H9 (cell line): ENCODE data around the gene TRIP6. TPM values are rescaled to one million over a fixed set of nuclear protein-coding genes. Genes with fewer than 3 reads are reported as not detected.

Experiments used
- DNase-seq: peaks from one replicate; pipeline ENCODE4 v3.0.0-alpha.2; 2017
- H2AFZ ChIP-seq: one replicate; pipeline ENCODE4 v1.6.1; 2013; ENCODE audit warnings: mild to moderate bottlenecking, low read length, control low read depth, moderate library complexity
- H2AK5ac ChIP-seq: 2 replicates; pipeline ENCODE4 v1.6.1; 2013; ENCODE audit warnings: low read length, control low read depth, mixed read lengths; ENCODE audit not compliant: insufficient read length
- H2BK120ac ChIP-seq: one replicate; pipeline ENCODE4 v1.6.1; 2013; ENCODE audit warnings: low read depth, mild to moderate bottlenecking, low read length, control low read depth, inconsistent platforms; ENCODE audit not compliant: poor library complexity, severe bottlenecking
- H2BK12ac ChIP-seq: 2 replicates; pipeline ENCODE4 v1.6.1; 2013; ENCODE audit warnings: low read length, control low read depth, mixed read lengths, low read depth; ENCODE audit not compliant: insufficient read length
- H2BK15ac ChIP-seq: 2 replicates; pipeline ENCODE4 v1.6.1; 2013; ENCODE audit warnings: low read depth, low read length, control low read depth
- H2BK20ac ChIP-seq: one replicate; pipeline ENCODE4 v1.6.1; 2013; ENCODE audit warnings: low read depth, mild to moderate bottlenecking, low read length, control low read depth, inconsistent platforms; ENCODE audit not compliant: poor library complexity, severe bottlenecking
- H2BK5ac ChIP-seq: 2 replicates; pipeline ENCODE4 v1.6.1; 2013; ENCODE audit warnings: low read length, control low read depth, mixed read lengths; ENCODE audit not compliant: insufficient read length
- H3K14ac ChIP-seq: 2 replicates; pipeline ENCODE4 v1.6.1; 2013; ENCODE audit warnings: low read length, control low read depth; ENCODE audit not compliant: insufficient read depth
- H3K18ac ChIP-seq: 2 replicates; pipeline ENCODE4 v1.6.1; 2013; ENCODE audit warnings: low read depth, mild to moderate bottlenecking, mixed read lengths, low read length, control low read depth; ENCODE audit not compliant: insufficient read length
- H3K23ac ChIP-seq: 2 replicates; pipeline ENCODE4 v1.6.1; 2013; ENCODE audit warnings: low read length, control low read depth, mixed read lengths, low read depth; ENCODE audit not compliant: insufficient read length
- H3K23me2 ChIP-seq: 2 replicates; pipeline ENCODE4 v1.6.1; 2013; ENCODE audit warnings: low read depth, mild to moderate bottlenecking, mixed read lengths, low read length, control low read depth; ENCODE audit not compliant: insufficient read length, poor library complexity, severe bottlenecking
- H3K27ac ChIP-seq: 2 replicates; pipeline ENCODE4 v1.5.1; 2013; ENCODE audit warnings: low read length, control low read depth, mixed read lengths, low read depth; ENCODE audit not compliant: insufficient read length
- H3K27me3 ChIP-seq: 2 replicates; pipeline ENCODE4 v1.6.1; 2013; ENCODE audit warnings: low read length, control low read depth, inconsistent platforms; ENCODE audit not compliant: insufficient read depth
- H3K4ac ChIP-seq: 2 replicates; pipeline ENCODE4 v1.6.1; 2013; ENCODE audit warnings: low read depth, mild to moderate bottlenecking, control low read depth, inconsistent platforms, low read length, moderate library complexity
- H3K4me1 ChIP-seq: 2 replicates; pipeline ENCODE4 v1.6.1; 2013; ENCODE audit warnings: low read length, control low read depth, inconsistent platforms; ENCODE audit not compliant: insufficient read depth
- H3K4me2 ChIP-seq: 2 replicates; pipeline ENCODE4 v1.6.1; 2013; ENCODE audit warnings: low read length, control low read depth, mixed read lengths; ENCODE audit not compliant: insufficient read length, insufficient read depth
- H3K56ac ChIP-seq: 2 replicates; pipeline ENCODE4 v1.6.1; 2013; ENCODE audit warnings: low read depth, mild to moderate bottlenecking, mixed read lengths, low read length, control low read depth; ENCODE audit not compliant: insufficient read length
- H3K79me1 ChIP-seq: 2 replicates; pipeline ENCODE4 v1.6.1; 2013; ENCODE audit warnings: low read depth, mild to moderate bottlenecking, moderate library complexity, low read length, control low read depth, inconsistent platforms; ENCODE audit not compliant: insufficient read depth, poor library complexity, severe bottlenecking
- H3K79me2 ChIP-seq: 2 replicates; pipeline ENCODE4 v1.6.1; 2013; ENCODE audit warnings: low read length, control low read depth, inconsistent platforms; ENCODE audit not compliant: insufficient read depth
- H3K9ac ChIP-seq: 2 replicates; pipeline ENCODE4 v1.6.1; 2013; ENCODE audit warnings: low read length, control low read depth, mixed read lengths; ENCODE audit not compliant: insufficient read length; ENCODE audit errors: extremely low read depth
- H3K9me3 ChIP-seq: one replicate; pipeline ENCODE4 v1.6.1; 2013; ENCODE audit warnings: low read depth, low read length, inconsistent platforms; ENCODE audit not compliant: control insufficient read depth
- H3T11ph ChIP-seq: one replicate; pipeline ENCODE4 v1.6.1; 2013; ENCODE audit warnings: mild to moderate bottlenecking, low read length, control low read depth, inconsistent platforms
- H4K20me1 ChIP-seq: one replicate; pipeline ENCODE4 v1.6.1; 2013; ENCODE audit not compliant: control insufficient read depth, insufficient read length, insufficient read depth
- H4K5ac ChIP-seq: 2 replicates; pipeline ENCODE4 v1.6.1; 2013; ENCODE audit warnings: low read depth, mild to moderate bottlenecking, mixed read lengths, low read length, control low read depth; ENCODE audit not compliant: insufficient read length
- H4K8ac ChIP-seq: replicated peaks from 2 replicates; pipeline ENCODE4 v1.6.1; 2013; ENCODE audit warnings: low read length, control low read depth, mixed read lengths, low read depth; ENCODE audit not compliant: insufficient read length
- H4K91ac ChIP-seq: 2 replicates; pipeline ENCODE4 v1.6.1; 2013; ENCODE audit warnings: low read depth, mild to moderate bottlenecking, moderate library complexity, mixed read lengths, low read length, control low read depth; ENCODE audit not compliant: insufficient read length
- H3K27ac Mint-ChIP-seq, 3 experiments: 2 replicates in 2 of 3; 3 replicates in 1 of 3; pipeline ENCODE4 v1.8.0; 2020 to 2021; ENCODE audit warnings: mixed read lengths in 3 of 3, mild to moderate bottlenecking in 1 of 3, moderate library complexity in 1 of 3
- H3K27me3 Mint-ChIP-seq: 2 replicates; pipeline ENCODE4 v1.8.0; 2021; ENCODE audit warnings: low read depth, mild to moderate bottlenecking, moderate library complexity, mixed read lengths
- H3K36me3 Mint-ChIP-seq, 3 experiments: 2 replicates in 2 of 3; 3 replicates in 1 of 3; pipeline ENCODE4 v1.8.0; 2020 to 2021; ENCODE audit warnings: low read depth in 3 of 3, mixed read lengths in 3 of 3; ENCODE audit not compliant: insufficient read depth in 1 of 3
- H3K4me1 Mint-ChIP-seq, 2 experiments: 2 replicates each; pipeline ENCODE4 v1.8.0; 2020; ENCODE audit warnings: mixed read lengths in 2 of 2
- H3K4me3 Mint-ChIP-seq, 2 experiments: 2 replicates in 1 of 2; 3 replicates in 1 of 2; pipeline ENCODE4 v1.8.0; 2020 to 2021; ENCODE audit warnings: mild to moderate bottlenecking in 2 of 2, mixed read lengths in 2 of 2, moderate library complexity in 1 of 2
- H3K9me3 Mint-ChIP-seq, 2 experiments: 2 replicates in 1 of 2; 3 replicates in 1 of 2; pipeline ENCODE4 v1.8.0; 2020; ENCODE audit warnings: mild to moderate bottlenecking in 2 of 2, mixed read lengths in 2 of 2, moderate library complexity in 1 of 2
- WGBS: extraction: QIAGEN DNeasy Blood & Tissue Kit; methylation state at CpG from one replicate; pipeline ENCODE4 v1.1.7; 2013; ENCODE audit warnings: missing lambda C conversion rate, low lambda C conversion rate, mixed read lengths; ENCODE audit not compliant: insufficient read length; ENCODE audit errors: extremely low coverage; 5-methylcytosine and 5-hydroxymethylcytosine counted together
- total RNA-seq: library from RNA; stranded (reverse); gene quantifications from 2 replicates; pipeline ENCODE4 v1.2.1, GENCODE V29; 2021
- TF ChIP-seq, protein P1 (sequence below): fragments of 200-600 bp; sonication (generic); conservative IDR thresholded peaks from 3 replicates; pipeline ENCODE4 v1.8.0; 2021; ENCODE audit warnings: antibody characterized with exemption, mild to moderate bottlenecking

The TRIP6 gene
- total RNA-seq, 1 experiment from 2014 or later, result 122 TPM

DNA sequence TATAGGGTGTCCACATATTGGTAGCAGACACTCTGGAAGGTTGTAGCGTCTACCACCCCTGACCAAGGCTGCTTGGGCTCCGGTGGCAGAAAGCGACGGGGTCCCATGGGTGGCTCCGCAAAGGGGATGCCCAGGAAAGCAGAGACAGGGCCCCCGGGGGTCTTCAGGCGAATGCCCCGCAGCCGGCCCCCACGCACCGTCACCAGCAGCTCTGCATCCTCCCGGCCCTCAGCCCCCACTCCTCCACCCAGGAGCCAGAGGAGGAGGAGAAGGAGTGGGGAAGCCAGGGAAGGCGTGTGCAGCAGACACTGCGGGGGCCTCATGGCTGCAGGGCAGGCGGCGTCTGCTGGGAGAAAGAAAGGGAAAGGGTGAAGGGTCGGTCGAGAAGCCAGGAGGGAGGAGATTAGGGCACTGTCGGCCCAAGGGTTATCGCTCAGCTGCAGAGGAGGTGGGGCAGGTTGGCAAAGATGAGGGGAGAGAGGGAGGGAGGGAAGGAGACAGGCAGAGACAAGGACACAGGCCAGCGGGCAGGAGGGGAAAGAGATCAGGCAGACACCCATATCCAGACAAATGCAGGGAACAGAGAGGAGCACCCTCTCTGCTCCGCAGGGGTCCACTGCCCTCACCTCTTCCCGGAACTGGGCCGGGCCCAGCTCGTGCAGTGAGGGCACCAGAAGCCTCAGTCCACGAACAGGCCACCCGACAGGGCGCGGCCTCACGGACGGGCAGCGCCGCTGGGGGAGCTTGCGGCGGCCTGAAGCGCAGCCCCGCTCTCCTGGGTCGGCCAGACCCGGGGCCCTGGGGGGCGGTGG, 26.9 kb downstream of the TRIP6 start:
- Histone ChIP-seq H3K27ac (no peak overlapping the region), H3K23ac (no peak overlapping the region), H2BK15ac (no peak overlapping the region), H2BK5ac (no peak overlapping the region), H2AK5ac (no peak overlapping the region), H3K18ac (no peak overlapping the region), H4K5ac (no peak overlapping the region), H3K9ac (no peak overlapping the region), H3T11ph (no peak overlapping the region), H2AFZ (no peak overlapping the region), H3K4me2 (peak overlapping the region; percentile 33), H3K4me1 (peaks cover 2% of the 10 kb centered on the region; the same call in 1 of the 2 replicates), H3K23me2 (peaks cover 32% of the 10 kb centered on the region), H3K27me3 (peaks cover 7% of the 10 kb centered on the region), H4K91ac (no peak overlapping the region), H3K9me3 (no peaks in the 10 kb centered on the region), H4K8ac (no peak overlapping the region), H3K56ac (no peak overlapping the region), H3K14ac (no peak overlapping the region), H3K4ac (no peak overlapping the region), H4K20me1 (no peaks in the 10 kb centered on the region), H2BK20ac (no peak overlapping the region), H2BK120ac (no peak overlapping the region), H3K79me1 (no peaks in the 10 kb centered on the region), H2BK12ac (no peak overlapping the region), H3K79me2 (no peaks in the 10 kb centered on the region)
- no peaks in the 10 kb centered on the region for H3K36me3 Mint-ChIP-seq
- H3K9me3 Mint-ChIP-seq, result no peaks in the 10 kb centered on the region; a peak in 2 of 5 replicates
- peaks cover 25% of the 10 kb centered on the region for H3K27me3 Mint-ChIP-seq
- H3K4me3 Mint-ChIP-seq, result peak overlapping the region; percentile 37 to 57
- peaks cover 24 to 25% of the 10 kb centered on the region in 2 experiments for H3K4me1 Mint-ChIP-seq
- peak; percentile 46 for DNase-seq
- TF ChIP-seq, protein P1, sequence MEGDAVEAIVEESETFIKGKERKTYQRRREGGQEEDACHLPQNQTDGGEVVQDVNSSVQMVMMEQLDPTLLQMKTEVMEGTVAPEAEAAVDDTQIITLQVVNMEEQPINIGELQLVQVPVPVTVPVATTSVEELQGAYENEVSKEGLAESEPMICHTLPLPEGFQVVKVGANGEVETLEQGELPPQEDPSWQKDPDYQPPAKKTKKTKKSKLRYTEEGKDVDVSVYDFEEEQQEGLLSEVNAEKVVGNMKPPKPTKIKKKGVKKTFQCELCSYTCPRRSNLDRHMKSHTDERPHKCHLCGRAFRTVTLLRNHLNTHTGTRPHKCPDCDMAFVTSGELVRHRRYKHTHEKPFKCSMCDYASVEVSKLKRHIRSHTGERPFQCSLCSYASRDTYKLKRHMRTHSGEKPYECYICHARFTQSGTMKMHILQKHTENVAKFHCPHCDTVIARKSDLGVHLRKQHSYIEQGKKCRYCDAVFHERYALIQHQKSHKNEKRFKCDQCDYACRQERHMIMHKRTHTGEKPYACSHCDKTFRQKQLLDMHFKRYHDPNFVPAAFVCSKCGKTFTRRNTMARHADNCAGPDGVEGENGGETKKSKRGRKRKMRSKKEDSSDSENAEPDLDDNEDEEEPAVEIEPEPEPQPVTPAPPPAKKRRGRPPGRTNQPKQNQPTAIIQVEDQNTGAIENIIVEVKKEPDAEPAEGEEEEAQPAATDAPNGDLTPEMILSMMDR, result no peak
- no CpG with 5 or more reads among the region's 40 CpGs for whole genome bisulfite sequencing
- no peak overlapping the region for H3K27ac Mint-ChIP-seq
